GM12891 (cell line): ENCODE results near the gene SIGLEC12.

ENCODE experiments used
- PAX5 ChIP-seq: IDR thresholded peaks from 2 replicates; pipeline ENCODE4 v1.6.1; 2011; ENCODE audit warnings: low read length, moderate library complexity, mild to moderate bottlenecking; ENCODE audit not compliant: insufficient read depth, severe bottlenecking
- POLR2A ChIP-seq: IDR thresholded peaks from 2 replicates; pipeline ENCODE4 v1.6.1; 2011; ENCODE audit warnings: low read depth, low read length, control low read depth
- POLR2AphosphoS5 ChIP-seq: IDR thresholded peaks from 2 replicates; pipeline ENCODE4 v1.6.1; 2011; ENCODE audit warnings: low read depth, low read length, control low read depth
- POU2F2 ChIP-seq: IDR thresholded peaks from 2 replicates; pipeline ENCODE4 v1.6.1; 2011; ENCODE audit warnings: low read depth, mild to moderate bottlenecking, control low read depth, low read length, moderate library complexity
- SPI1 ChIP-seq: IDR thresholded peaks from 2 replicates; pipeline ENCODE4 v1.6.1; 2011; ENCODE audit warnings: low read depth, low read length, control low read depth
- TAF1 ChIP-seq: IDR thresholded peaks from 2 replicates; pipeline ENCODE4 v1.6.1; 2011; ENCODE audit warnings: low read depth, low read length, control low read depth

- TF ChIP-seq POLR2AphosphoS5 (no peak), POLR2A (no peak), TAF1 (no peak), PAX5 (no peak), SPI1 (no peak), POU2F2 (no peak)
These were observed 12.4 kb upstream of the SIGLEC12 start for GRCh38 chr19:51513968-51514367.
